Naive thymus-derived CD4-positive, alpha-beta T cell (primary cell): Measurements from ENCODE around the gene DNAL4. TPM values are rescaled to one million over a fixed set of nuclear protein-coding genes. Genes with fewer than 3 reads are reported as not detected.

Experiments
- ATAC-seq: fragments of 150-1000 bp; cut with Tn5 transposase; 2 replicates; pipeline ENCODE4 v1.10.0; 2021; ENCODE audit warnings: mild to moderate bottlenecking, moderate library complexity
- CTCF ChIA-PET: fragments of 350-600 bp; sonication (Branson Sonifier 250); formaldehyde crosslinking; loops from one replicate; lab custom pipeline; 2021; ENCODE audit warnings: antibody characterized with exemption; lab: Charles Lee
- POLR2A ChIA-PET: fragments of 350-600 bp; sonication (Branson Sonifier 250); formaldehyde crosslinking; loops from one replicate; lab custom pipeline; 2021; ENCODE audit warnings: antibody characterized with exemption, inconsistent platforms; lab: Charles Lee
- DNase-seq, 9 donors: peaks; one replicate each; pipeline versions ENCODE4 v3.0.0 to v3.0.0-alpha.2; 2020 to 2022; ENCODE audit warnings: mixed read lengths in 1 of 9
- H3K27ac ChIP-seq: one replicate; pipeline ENCODE4 v1.7.0; 2013; ENCODE audit warnings: mild to moderate bottlenecking, low read depth, low read length, moderate library complexity
- H3K27me3 ChIP-seq, 2 donors: one replicate each; pipeline ENCODE4 v1.7.0; 2013; ENCODE audit warnings: low read length in 2 of 2, mild to moderate bottlenecking in 2 of 2, moderate library complexity in 2 of 2; ENCODE audit not compliant: control insufficient read depth in 2 of 2, insufficient read depth in 2 of 2
- H3K36me3 ChIP-seq, 3 experiments: 1 replicate in 2 of 3; 2 replicates in 1 of 3; pipeline ENCODE4 v1.7.0; 2013; ENCODE audit warnings: low read length in 3 of 3, mild to moderate bottlenecking in 3 of 3, moderate library complexity in 1 of 3; ENCODE audit not compliant: insufficient read depth in 3 of 3, control insufficient read depth in 2 of 3
- H3K4me1 ChIP-seq, 2 donors: one replicate each; pipeline ENCODE4 v1.7.0; 2013; ENCODE audit warnings: low read length in 2 of 2, mild to moderate bottlenecking in 2 of 2, moderate library complexity in 1 of 2; ENCODE audit not compliant: control insufficient read depth in 2 of 2, insufficient read depth in 2 of 2
- H3K4me3 ChIP-seq: 2 replicates; pipeline ENCODE4 v1.7.0; 2013; ENCODE audit warnings: mild to moderate bottlenecking, low read length
- H3K9me3 ChIP-seq, 3 experiments: 1 replicate in 2 of 3; 2 replicates in 1 of 3; pipeline ENCODE4 v1.7.0; 2013; ENCODE audit warnings: low read length in 3 of 3; ENCODE audit not compliant: control insufficient read depth in 2 of 3
- H3K27ac Mint-ChIP-seq, 9 donors: one replicate each; pipeline ENCODE4 v1.8.0; 2020 to 2022; ENCODE audit warnings: mixed read lengths in 9 of 9, mild to moderate bottlenecking in 8 of 9, moderate library complexity in 5 of 9, inconsistent platforms in 2 of 9
- H3K27me3 Mint-ChIP-seq, 5 donors: one replicate each; pipeline ENCODE4 v1.8.0; 2021 to 2022; ENCODE audit warnings: mixed read lengths in 5 of 5, mild to moderate bottlenecking in 1 of 5
- H3K36me3 Mint-ChIP-seq, 5 donors: one replicate each; pipeline ENCODE4 v1.8.0; 2020 to 2022; ENCODE audit warnings: mixed read lengths in 5 of 5, mild to moderate bottlenecking in 3 of 5, inconsistent platforms in 1 of 5
- H3K4me1 Mint-ChIP-seq, 7 donors: one replicate each; pipeline ENCODE4 v1.8.0; 2020 to 2022; ENCODE audit warnings: mixed read lengths in 7 of 7, mild to moderate bottlenecking in 3 of 7, inconsistent platforms in 1 of 7
- H3K4me3 Mint-ChIP-seq, 10 donors: one replicate each; pipeline ENCODE4 v1.8.0; 2020 to 2022; ENCODE audit warnings: mild to moderate bottlenecking in 10 of 10, mixed read lengths in 10 of 10, moderate library complexity in 6 of 10, inconsistent platforms in 2 of 10
- H3K9me3 Mint-ChIP-seq, 11 donors: one replicate each; pipeline ENCODE4 v1.8.0; 2020 to 2022; ENCODE audit warnings: mixed read lengths in 11 of 11, mild to moderate bottlenecking in 4 of 11, inconsistent platforms in 1 of 11, moderate library complexity in 1 of 11
- intact Hi-C, 2 donors: fragments of 100-400 bp; cut with micrococcal nuclease; formaldehyde crosslinking; loops; one replicate each; pipeline ENCODE4 v1.15.1; 2023
- polyA plus RNA-seq, 2 donors: library from polyadenylated mRNA; unstranded; fragments of 300-500 nt; fragmentation: Illumina TruSeq; gene quantifications; one replicate each; pipeline ENCODE4 v1.2.3, GENCODE V29; 2021
- total RNA-seq, 6 experiments: library from RNA in 5 of 6; stranded (reverse) in 5 of 6; gene quantifications; 1 replicate in 5 of 6; 2 replicates in 1 of 6; pipeline ENCODE4 v1.2.3 and lab custom pipeline; 2021 to 2026

The DNAL4 gene
- total and polyA plus RNA-seq, 7 experiments from 2014 or later, result 5.0 to 15.0 (median 9.8) TPM

DNA sequence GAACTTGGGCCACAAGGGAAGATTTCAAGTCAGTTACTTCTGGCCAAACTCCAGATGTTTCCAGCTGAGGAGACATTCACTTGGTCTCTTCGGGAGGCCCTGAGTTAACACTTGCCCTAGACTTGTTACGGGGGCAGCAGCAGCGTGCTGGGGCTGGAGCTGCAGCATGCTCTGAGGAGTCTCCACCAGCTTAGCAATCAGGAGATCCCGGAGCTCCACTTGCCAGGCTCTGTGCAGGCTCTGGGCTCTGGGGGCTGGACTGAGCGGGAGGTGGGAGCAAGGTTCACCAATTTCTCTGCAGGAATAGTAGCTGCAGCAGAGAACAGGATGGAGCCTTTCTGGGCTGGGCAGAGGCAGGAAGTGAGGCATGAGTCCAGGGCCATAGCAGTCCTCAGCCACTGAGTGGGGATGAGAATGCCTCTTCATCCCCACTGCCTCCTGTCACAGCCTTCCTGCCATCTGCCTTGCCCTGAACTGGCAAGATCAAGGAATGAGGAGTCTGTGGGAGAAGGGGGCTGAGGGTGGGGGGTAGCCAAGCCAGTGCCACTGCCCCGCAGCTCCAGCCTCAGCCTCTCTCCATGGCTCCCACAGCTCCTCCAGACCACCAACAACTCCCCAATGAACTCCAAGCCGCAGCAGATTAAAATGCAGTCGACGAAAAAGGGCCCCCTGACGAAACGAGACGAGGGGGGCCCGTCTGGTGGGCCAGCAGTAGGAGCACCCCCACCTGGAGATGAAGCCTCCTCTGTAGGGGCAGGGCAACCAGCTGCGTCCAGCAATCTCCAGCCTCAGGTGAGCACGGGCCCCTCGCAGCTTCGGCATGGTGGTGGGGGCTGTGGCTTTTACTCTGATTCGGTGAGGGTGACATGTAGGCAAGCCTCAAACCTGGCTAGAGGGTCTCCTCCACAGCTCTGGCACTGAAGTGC is 64.8 kb downstream of the DNAL4 start:
- Histone ChIP-seq H3K4me1 (peaks cover 5 to 7% of the 10 kb centered on the region in 2 donors), H3K27me3 (no peaks in the 10 kb centered on the region), H3K27ac (no peak overlapping the region), H3K9me3 (no peaks in the 10 kb centered on the region), H3K4me3 (no peak overlapping the region), H3K36me3 (peaks cover 24 to 85% (median 55%) of the 10 kb centered on the region in 3 experiments)
- H3K27ac Mint-ChIP-seq, result peak overlapping the region; percentile 46 to 91 (median 62)
- DNase-seq (no peak), ATAC-seq (no peak)
- intact Hi-C loops, result no loop called here
- H3K27me3 Mint-ChIP-seq, result no peaks in the 10 kb centered on the region
- POLR2A ChIA-PET, result interaction anchor here (0.6 to 31.4 kb wide), 7 partner anchors 9 to 1615 kb away, joined by 3 to 1007 read pairs (median 5); partner anchors contain the start of genes GTPBP1, SUN2 and TOMM22
- peak overlapping the region in 1 of 10 donors; percentile 18 for H3K4me3 Mint-ChIP-seq
- CTCF ChIA-PET, result interaction anchor here (0.9 kb wide), 1 partner anchor 117 kb away, joined by 3 read pairs; no protein-coding TSS in a partner anchor
- peaks cover 0 to 8% (median 0%) of the 10 kb centered on the region in 11 donors for H3K9me3 Mint-ChIP-seq
- peaks cover 8 to 53% (median 23%) of the 10 kb centered on the region in 5 donors for H3K36me3 Mint-ChIP-seq
- peaks cover 18 to 45% (median 26%) of the 10 kb centered on the region in 7 donors for H3K4me1 Mint-ChIP-seq

Other genes starting within 250 kb of the DNAL4 start
- 1 to 10 TPM in 1 of 5 experiments, under 1 TPM in 3, not detected in 1; 0.32 to 7.4 (median 0.65) TPM for gene DMC1, start 224.0 kb downstream of the DNAL4 start, total RNA-seq
- under 1 TPM in 1 of 2 donors, not detected in 1; 0.13 TPM for gene DMC1, start 224.0 kb downstream of the DNAL4 start, polyA plus RNA-seq
- gene FAM227A, start 137.8 kb downstream of the DNAL4 start, total RNA-seq, result 1 to 10 TPM in 1 of 5 experiments, under 1 TPM in 3, not detected in 1; 0.05 to 1.0 (median 0.30) TPM
- gene FAM227A, start 137.8 kb downstream of the DNAL4 start, polyA plus RNA-seq, result not detected
- gene CBY1, start 137.5 kb downstream of the DNAL4 start, total RNA-seq, result 10 to 100 TPM; 12.2 to 39.9 (median 15.2) TPM
- gene CBY1, start 137.5 kb downstream of the DNAL4 start, polyA plus RNA-seq, result 10 to 100 TPM in 1 of 2 donors, 1 to 10 TPM in 1; 8.1 to 11.2 TPM
- gene TOMM22, start 112.2 kb downstream of the DNAL4 start, total RNA-seq, result 10 to 100 TPM; 45.0 to 92.4 (median 50.6) TPM
- gene TOMM22, start 112.2 kb downstream of the DNAL4 start, polyA plus RNA-seq, result 10 to 100 TPM; 47.3 to 53.1 TPM
- gene JOSD1, start 93.2 kb downstream of the DNAL4 start, total RNA-seq, result 100 to 1,000 TPM in 2 of 5 experiments, 10 to 100 TPM in 3; 60.6 to 175 (median 74.9) TPM
- gene JOSD1, start 93.2 kb downstream of the DNAL4 start, polyA plus RNA-seq, result 1 to 10 TPM; 7.4 to 8.1 TPM
- gene GTPBP1, start 88.2 kb downstream of the DNAL4 start, total RNA-seq, result 100 to 1,000 TPM in 2 of 5 experiments, 10 to 100 TPM in 3; 79.1 to 209 (median 91.9) TPM
- gene GTPBP1, start 88.2 kb downstream of the DNAL4 start, polyA plus RNA-seq, result 10 to 100 TPM; 16.9 to 32.8 TPM
- 100 to 1,000 TPM; 509 to 977 (median 558) TPM for gene SUN2, start 38.1 kb downstream of the DNAL4 start, total RNA-seq
- 100 to 1,000 TPM; 397 to 696 TPM for gene SUN2, start 38.1 kb downstream of the DNAL4 start, polyA plus RNA-seq
- 10 to 100 TPM in 2 of 5 experiments, 1 to 10 TPM in 2, under 1 TPM in 1; 0.85 to 12.9 (median 7.8) TPM for gene NPTXR, start 49.9 kb upstream of the DNAL4 start, total RNA-seq
- gene NPTXR, start 49.9 kb upstream of the DNAL4 start, polyA plus RNA-seq, result 1 to 10 TPM; 1.1 to 1.4 TPM
- gene CBX6, start 78.1 kb upstream of the DNAL4 start, total RNA-seq, result 10 to 100 TPM; 41.7 to 77.0 (median 73.4) TPM
- 1 to 10 TPM; 6.3 to 7.2 TPM for gene CBX6, start 78.1 kb upstream of the DNAL4 start, polyA plus RNA-seq
- gene APOBEC3A, start 163.5 kb upstream of the DNAL4 start, total RNA-seq, result 10 to 100 TPM in 2 of 5 experiments, not detected in 3; 15.7 to 79.1 TPM
- gene APOBEC3A, start 163.5 kb upstream of the DNAL4 start, polyA plus RNA-seq, result under 1 TPM in 1 of 2 donors, not detected in 1; 0.13 TPM
- gene APOBEC3B, start 188.2 kb upstream of the DNAL4 start, total RNA-seq, result 10 to 100 TPM in 2 of 5 experiments, 1 to 10 TPM in 1, under 1 TPM in 1, not detected in 1; 0.30 to 16.0 (median 7.1) TPM
- not detected for gene APOBEC3B, start 188.2 kb upstream of the DNAL4 start, polyA plus RNA-seq
- 100 to 1,000 TPM in 1 of 5 experiments, 10 to 100 TPM in 4; 16.4 to 102 (median 20.5) TPM for gene APOBEC3C, start 220.1 kb upstream of the DNAL4 start, total RNA-seq
- 10 to 100 TPM; 41.2 to 46.2 TPM for gene APOBEC3C, start 220.1 kb upstream of the DNAL4 start, polyA plus RNA-seq
- 10 to 100 TPM; 10.9 to 40.8 (median 19.1) TPM for gene APOBEC3D, start 227.0 kb upstream of the DNAL4 start, total RNA-seq
- gene APOBEC3D, start 227.0 kb upstream of the DNAL4 start, polyA plus RNA-seq, result 1 to 10 TPM; 7.0 to 9.4 TPM
- gene APOBEC3F, start 246.7 kb upstream of the DNAL4 start, total RNA-seq, result 10 to 100 TPM; 12.5 to 40.4 (median 12.7) TPM
- 1 to 10 TPM; 4.9 to 9.1 TPM for gene APOBEC3F, start 246.7 kb upstream of the DNAL4 start, polyA plus RNA-seq